ENCODE results near the gene BAIAP2.
A peak's percentile ranks its signal among the peaks of the same experiment; 100 is the strongest.

Gene BAIAP2, protein sequence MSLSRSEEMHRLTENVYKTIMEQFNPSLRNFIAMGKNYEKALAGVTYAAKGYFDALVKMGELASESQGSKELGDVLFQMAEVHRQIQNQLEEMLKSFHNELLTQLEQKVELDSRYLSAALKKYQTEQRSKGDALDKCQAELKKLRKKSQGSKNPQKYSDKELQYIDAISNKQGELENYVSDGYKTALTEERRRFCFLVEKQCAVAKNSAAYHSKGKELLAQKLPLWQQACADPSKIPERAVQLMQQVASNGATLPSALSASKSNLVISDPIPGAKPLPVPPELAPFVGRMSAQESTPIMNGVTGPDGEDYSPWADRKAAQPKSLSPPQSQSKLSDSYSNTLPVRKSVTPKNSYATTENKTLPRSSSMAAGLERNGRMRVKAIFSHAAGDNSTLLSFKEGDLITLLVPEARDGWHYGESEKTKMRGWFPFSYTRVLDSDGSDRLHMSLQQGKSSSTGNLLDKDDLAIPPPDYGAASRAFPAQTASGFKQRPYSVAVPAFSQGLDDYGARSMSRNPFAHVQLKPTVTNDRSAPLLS

GRCh38 chr17:81034779-81035520 is at the start of gene BAIAP2:
TSS of gene BAIAP2 (plus strand) at chr17:81035151. CDS start at chr17:81035255, 104 bp downstream.
- peak; percentile 91 to 98 for DNase-seq

- DNase-seq, result no peak
Observed at GRCh38 chr17:80986046-80986445, 48.9 kb upstream of the BAIAP2 start.

DNA sequence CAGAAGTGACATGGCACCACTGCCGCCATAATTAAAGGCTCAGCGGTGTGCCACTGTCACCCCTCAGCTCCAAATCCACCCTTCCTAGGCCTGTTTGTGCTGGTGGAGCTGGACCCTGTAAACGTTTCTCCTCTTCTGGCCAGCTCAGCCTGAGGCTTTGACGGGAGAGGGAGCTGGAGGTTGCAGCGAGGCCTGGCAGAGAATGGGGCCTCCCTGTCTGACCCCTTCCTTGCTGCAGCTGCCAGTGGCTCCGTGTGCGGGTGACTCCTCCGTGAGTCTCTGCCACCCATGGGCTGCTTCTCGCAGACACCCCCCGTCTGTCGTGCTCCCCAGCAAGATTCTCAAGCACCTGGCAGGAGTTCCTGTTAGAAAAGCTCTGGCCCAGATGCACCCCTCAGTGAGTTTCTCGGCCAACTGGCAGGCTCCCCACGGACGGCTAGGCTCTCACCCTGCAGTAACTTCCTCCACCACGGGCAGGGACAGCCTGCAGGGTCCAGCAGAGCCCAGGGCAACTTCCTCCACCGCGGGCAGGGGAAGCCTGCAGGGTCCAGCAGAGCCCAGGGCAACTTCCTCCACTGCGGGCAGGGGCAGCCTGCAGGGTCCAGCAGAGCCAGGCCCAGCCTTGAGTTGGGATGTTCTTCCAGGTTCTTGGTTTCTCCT is 48.0 kb upstream of the BAIAP2 start:
- peak in 1 of 2 donors; percentile 31 for DNase-seq

- DNase-seq, result no peak
Observed at GRCh38 chr17:80987941-80988461, 47.0 kb upstream of the BAIAP2 start.

DNA sequence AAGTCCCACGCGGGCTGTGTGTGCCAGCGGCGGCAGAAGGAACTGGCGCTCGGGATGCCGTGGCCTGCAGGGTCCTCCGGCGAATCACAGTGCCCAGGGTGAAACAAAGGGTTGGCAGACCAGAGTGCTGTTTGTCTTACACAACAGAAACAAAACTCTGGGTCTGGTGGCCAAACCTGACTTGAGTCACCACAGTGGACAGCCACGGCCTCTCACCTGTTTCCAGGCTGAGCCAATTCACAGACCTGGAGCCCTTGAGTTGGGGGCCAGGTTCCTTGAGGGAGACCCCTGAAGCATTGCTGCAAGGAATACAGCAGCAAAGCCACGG is 45.4 kb upstream of the BAIAP2 start:
- DNase-seq, result no peak

- DNase-seq, result no peak
Observed at GRCh38 chr17:80990921-80991644, 43.9 kb upstream of the BAIAP2 start.

DNA sequence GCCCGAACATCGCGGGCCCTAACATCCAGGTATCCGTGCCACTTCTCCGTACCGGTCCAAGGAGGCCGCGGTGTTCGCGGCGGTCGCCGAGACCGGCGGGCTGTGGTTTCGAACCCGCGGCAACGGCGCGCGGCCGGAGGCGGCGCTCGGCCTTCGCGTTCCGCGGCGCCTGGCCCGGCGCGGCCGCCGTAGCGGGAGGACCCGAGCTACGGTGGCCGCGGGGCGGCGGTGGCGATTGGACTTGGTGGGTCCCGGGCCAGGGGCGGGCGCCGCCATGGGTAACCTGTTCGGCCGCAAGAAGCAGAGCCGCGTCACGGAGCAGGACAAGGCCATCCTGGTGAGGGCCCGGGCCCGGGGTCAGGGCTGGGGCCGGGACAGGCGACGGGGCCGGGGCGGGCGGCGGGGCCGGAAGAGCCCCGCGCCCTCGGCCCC is 43.3 kb upstream of the BAIAP2 start, which contains the start of gene CHMP6:
Gene CHMP6, plus strand, starts transcription at position 197 of the 432 bp plus-strand sequence. Its CDS starts 78 bp downstream, at position 275.
- DNase-seq, result peak; percentile 12 to 42

GRCh38 chr17:80992077-80992947 is 42.6 kb upstream of the BAIAP2 start:
- no peak for DNase-seq

DNA sequence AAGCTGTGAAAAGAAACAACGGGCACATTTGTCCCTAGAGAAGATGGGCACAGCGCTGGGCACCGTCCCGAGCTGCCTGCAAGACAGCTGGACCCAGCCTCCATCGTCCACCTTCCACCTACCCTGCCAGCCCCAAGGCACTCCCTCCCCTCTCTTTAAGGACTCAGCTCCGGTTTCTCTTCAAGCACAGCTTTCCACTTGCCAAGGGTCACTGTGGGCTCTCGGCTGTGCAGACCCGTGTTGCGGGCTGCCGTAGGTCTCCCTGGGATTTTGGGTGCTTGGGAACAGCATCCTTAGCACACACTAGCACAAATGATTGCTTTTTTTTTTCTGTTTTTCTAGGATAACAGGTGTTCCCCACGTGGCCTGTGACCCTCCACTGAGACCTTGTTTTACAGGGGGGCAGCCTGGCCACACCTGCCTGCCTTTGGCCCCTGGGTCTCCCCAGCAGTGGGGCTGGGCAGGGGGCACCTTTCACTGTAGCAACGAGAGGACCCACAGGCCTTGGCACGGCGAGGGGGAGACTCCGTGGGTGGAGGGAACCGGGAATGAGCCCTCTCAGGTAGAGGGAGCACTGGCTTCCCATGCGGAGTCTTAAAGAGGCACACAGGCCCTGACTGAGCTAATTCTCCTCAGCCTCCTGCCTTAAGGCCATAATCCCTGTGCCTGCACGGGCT is 41.9 kb upstream of the BAIAP2 start:
- DNase-seq, result no peak

- no peak for DNase-seq
Observed at GRCh38 chr17:80995131-80995530, 39.8 kb upstream of the BAIAP2 start.

DNA sequence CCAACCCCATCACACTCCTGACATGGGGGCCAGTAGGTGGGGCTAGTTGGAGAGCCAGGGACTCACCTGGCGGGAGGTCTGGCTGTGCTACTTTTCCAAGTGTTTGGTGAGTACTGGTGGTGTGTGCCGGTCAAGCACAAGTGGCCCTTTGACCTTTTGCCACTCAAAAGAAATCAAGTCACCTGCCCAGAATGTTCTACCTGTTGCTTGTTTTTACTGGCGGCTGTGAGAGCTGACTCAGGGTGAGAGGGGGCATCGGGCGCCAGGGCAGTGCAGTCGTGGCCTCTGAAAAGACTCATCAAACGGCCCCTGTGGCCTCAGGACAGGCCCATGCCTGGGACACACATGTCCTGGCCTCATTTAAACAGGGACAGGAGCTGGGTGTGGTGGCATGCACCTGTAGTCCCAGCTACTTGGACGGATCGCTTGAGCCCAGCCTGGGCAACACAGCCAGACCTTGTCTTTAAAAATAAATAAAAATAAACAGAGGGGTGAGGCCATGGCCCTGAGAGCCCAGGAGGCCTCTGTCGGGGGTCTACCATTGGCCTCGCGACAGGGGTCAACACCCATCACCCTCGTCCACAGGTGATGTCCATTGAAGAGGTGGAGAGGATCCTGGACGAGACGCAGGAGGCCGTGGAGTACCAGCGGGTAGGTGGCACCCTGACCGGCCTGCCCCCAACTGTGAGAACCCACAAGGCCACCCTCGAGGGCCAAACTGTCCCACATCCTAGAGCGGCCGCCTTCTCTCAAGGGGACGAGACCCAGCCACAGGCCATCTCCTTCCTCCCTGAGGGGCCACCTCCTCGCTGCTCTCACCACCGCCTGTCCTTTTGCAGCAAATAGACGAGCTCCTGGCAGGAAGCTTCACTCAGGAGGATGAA is 38.3 kb upstream of the BAIAP2 start:
- DNase-seq, result no peak

DNA sequence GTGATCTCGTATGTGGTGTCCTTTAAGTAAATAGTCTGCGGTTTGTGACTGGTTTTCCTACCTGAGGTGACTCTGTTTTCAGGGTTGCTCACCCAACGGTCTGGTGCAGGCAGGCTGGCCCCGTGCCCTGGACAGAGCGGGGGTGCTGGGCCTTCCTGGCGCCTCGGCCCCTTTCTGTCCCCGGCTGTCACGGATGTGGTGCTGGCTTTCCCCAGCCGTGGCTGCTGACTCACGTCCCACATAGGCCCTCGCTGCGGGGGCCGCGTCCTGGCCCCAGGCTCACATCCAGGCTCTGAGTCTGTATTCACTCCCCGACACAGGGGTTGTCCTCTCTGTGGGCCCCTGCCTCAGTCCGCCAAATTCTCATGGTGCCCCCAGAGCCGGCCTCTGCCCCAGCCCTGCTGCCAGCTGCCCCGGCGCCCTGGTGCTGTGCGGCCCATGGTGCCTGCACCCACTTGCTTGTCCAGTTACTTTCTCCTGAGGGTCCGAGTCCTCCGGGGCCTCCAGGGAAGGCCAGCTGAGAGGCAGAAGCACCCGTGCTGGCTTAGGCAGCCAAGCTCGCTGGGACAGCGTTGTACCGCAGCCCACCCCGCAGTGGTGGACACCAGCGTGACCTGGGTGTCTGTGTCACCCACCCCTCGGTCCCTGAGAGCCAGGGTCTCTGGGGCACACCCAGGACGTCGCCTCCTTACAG is 37.4 kb upstream of the BAIAP2 start:
- DNase-seq, result no peak

DNA sequence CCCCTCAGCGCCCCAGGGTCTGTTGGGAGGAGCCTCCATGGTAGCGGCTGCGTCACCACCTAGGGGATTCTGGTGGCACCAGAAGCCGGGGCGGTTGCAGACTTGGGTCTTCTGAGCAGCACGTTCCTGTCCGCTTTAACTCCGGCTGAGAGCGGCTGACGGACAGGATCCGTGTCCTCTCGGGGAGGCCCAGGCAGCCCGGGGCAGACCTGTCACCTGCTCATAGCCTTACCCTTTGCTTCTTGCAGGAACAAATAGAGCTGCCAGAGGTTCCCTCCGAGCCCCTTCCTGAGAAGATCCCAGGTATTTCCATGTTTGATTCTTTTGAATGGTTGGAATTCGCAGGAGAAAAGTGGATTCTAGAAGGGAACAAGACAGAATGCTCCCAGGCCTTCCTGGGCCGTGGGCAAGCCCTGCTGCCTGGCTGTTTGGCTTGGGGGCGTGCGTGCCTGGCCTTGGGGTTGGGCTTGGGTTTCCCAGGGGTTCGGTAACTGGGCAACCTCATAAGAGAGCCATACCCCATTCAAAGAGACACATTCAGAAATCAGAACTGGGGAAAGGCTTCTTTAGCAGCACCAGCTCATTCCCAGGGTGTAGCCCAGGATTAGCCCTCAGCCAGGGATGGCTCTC is 36.7 kb upstream of the BAIAP2 start:
- no peak for DNase-seq

DNA sequence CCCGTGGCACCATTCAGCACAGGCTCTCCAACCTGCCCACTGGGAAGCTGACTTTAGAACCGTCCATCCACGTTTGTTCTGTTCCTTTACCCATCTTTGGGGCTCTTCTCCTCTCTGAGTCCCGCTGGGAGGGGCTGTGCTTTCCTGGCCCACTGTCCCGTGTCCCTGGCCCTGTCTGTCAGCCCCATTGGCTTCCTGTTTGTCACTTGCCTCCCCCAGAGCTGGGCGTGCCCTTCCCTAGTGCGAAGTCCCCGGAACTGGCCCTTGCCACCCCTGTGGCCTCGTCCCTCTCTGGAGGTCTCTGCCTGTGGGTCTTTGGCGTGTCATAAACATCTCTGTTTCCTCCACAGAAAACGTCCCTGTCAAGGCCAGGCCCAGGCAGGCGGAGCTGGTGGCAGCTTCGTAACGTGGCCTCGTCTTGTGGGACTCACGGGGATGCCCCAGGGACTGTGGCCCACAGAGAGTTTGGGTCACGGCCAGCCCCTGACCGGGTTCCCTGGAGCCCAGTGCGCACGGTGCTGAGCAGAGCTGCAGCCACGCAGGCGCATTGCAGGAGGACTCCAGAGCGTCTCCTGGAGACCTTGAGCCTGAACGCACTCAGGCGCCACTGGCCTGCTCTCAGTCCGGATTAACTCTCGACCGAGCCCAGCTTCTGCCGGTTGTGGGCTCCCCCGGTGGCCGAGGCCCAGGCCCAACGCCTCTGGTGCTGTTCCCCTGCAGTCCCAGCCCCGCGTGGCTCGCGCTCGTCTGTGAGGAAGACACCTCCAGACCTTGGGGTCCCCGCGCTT is 36.0 kb upstream of the BAIAP2 start:
- no peak for DNase-seq

GRCh38 chr17:80999536-81000333 is 35.2 kb upstream of the BAIAP2 start:
- no peak for DNase-seq

DNA sequence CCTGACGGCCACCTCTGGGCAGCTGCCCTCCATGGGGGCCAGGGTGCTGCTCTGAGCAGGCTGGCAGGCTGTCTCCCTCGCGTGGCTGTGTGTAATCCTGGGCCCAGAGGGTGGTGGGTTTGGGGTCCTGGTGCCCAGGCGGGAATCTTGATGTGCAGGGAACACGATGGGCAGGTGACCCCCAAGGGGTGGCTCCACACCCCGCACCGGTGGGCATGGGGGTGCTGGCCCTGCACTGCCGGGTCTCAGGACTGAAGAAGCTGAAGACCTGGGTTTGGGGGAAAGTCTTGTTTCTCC is 34.7 kb upstream of the BAIAP2 start:
- no peak for DNase-seq

Data from hippocampal formation (tissue), 2 donors.